ENCODE measurements around the gene EMC8. TPM values are rescaled to one million over a fixed set of nuclear protein-coding genes. Genes with fewer than 3 reads are reported as not detected.

The EMC8 gene
- total and polyA plus RNA-seq, 8 donors, result 1.8 to 38.8 (median 16.4) TPM

- no peaks in the 10 kb centered on the region for H3K27me3 ChIP-seq
- H3K4me3 ChIP-seq, result no peak overlapping the region
- DNase-seq, result no peak
- peaks cover 9 to 17% (median 12%) of the 10 kb centered on the region in 4 donors for H3K4me1 ChIP-seq
- no peaks in the 10 kb centered on the region for H3K9me3 ChIP-seq
- TF ChIP-seq POLR2AphosphoS5 (IDR thresholded peaks at IDR 0.05) (no peak), POLR2A (IDR thresholded peaks at IDR 0.05) (no peak), CTCF (IDR thresholded peaks at IDR 0.05) (no peak), EP300 (IDR thresholded peaks at IDR 0.05) (no peak)
- no peak overlapping the region for H3K27ac ChIP-seq
- intact Hi-C loops (cut with DNase I; ENCODE audit: low total_unique reads), result no loop called here
- 95 to 100% (median 97%) methylated on average over 2 of the region's 2 CpGs for WGBS, 5 donors
- peaks cover 35 to 78% (median 68%) of the 10 kb centered on the region in 4 donors for H3K36me3 ChIP-seq
Measured at GRCh38 chr16:85784813-85785212, 14.5 kb downstream of the EMC8 start.

GRCh38 chr16:85783441-85783840, 15.9 kb downstream of the EMC8 start:
- no peak for TF ChIP-seq CTCF (IDR thresholded peaks at IDR 0.05)
- DNase-seq, result no peak
- 90 to 97% (median 95%) methylated on average over 8 of the region's 8 CpGs for WGBS, 5 donors
- peak overlapping the region in 1 of 5 donors; percentile 61 for H3K27ac ChIP-seq
- intact Hi-C loops (cut with DNase I; ENCODE audit: low total_unique reads), result no loop called here
- H3K9me3 ChIP-seq, result no peaks in the 10 kb centered on the region
- peaks cover 9 to 17% (median 12%) of the 10 kb centered on the region in 4 donors for H3K4me1 ChIP-seq
- no peak overlapping the region for H3K4me3 ChIP-seq
- H3K27me3 ChIP-seq, result no peaks in the 10 kb centered on the region
- H3K36me3 ChIP-seq, result peaks cover 43 to 85% (median 76%) of the 10 kb centered on the region in 4 donors

- peak overlapping the region in 1 of 5 donors; percentile 61 for H3K27ac ChIP-seq
- H3K36me3 ChIP-seq, result peaks cover 44 to 85% (median 76%) of the 10 kb centered on the region in 4 donors
- WGBS, 5 donors, result 64 to 77% (median 70%) methylated on average over 6 of the region's 6 CpGs
- no peaks in the 10 kb centered on the region for H3K27me3 ChIP-seq
- H3K4me3 ChIP-seq, result no peak overlapping the region
- H3K9me3 ChIP-seq, result no peaks in the 10 kb centered on the region
- no peak for TF ChIP-seq CTCF (IDR thresholded peaks at IDR 0.05)
- TF ChIP-seq EP300 (IDR thresholded peaks at IDR 0.05), result no peak
- TF ChIP-seq POLR2AphosphoS5 (IDR thresholded peaks at IDR 0.05), result no peak
- TF ChIP-seq POLR2A (IDR thresholded peaks at IDR 0.05), result no peak
- DNase-seq, result no peak
- intact Hi-C loops (cut with DNase I; ENCODE audit: low total_unique reads), result no loop called here
- peaks cover 9 to 17% (median 12%) of the 10 kb centered on the region in 4 donors for H3K4me1 ChIP-seq
Measured at GRCh38 chr16:85782451-85782850, 16.9 kb downstream of the EMC8 start.

- peaks cover 40 to 85% (median 73%) of the 10 kb centered on the region in 4 donors for H3K36me3 ChIP-seq
Measured at GRCh38 chr16:85781695-85782370, 17.5 kb downstream of the EMC8 start.

GRCh38 chr16:85781156-85781555, 18.2 kb downstream of the EMC8 start:
- H3K27ac ChIP-seq, result no peak overlapping the region
- H3K4me3 ChIP-seq, result no peak overlapping the region
- 86 to 93% (median 88%) methylated on average over 8 to 10 of the region's 10 CpGs for WGBS, 5 donors
- H3K27me3 ChIP-seq, result no peaks in the 10 kb centered on the region
- H3K4me1 ChIP-seq, result peaks cover 9 to 17% (median 12%) of the 10 kb centered on the region in 4 donors
- no peak for DNase-seq
- TF ChIP-seq EP300 (IDR thresholded peaks at IDR 0.05) (no peak), CTCF (IDR thresholded peaks at IDR 0.05) (no peak), POLR2A (IDR thresholded peaks at IDR 0.05) (no peak), POLR2AphosphoS5 (IDR thresholded peaks at IDR 0.05) (no peak)
- H3K36me3 ChIP-seq, result peaks cover 36 to 81% (median 68%) of the 10 kb centered on the region in 4 donors
- H3K9me3 ChIP-seq, result no peaks in the 10 kb centered on the region
- intact Hi-C loops (cut with DNase I; ENCODE audit: low total_unique reads), result no loop called here

More at GRCh38 chr16:85781695-85782370, 17.5 kb downstream of the EMC8 start:
- DNase-seq, result peak; percentile 64 to 85
- Histone ChIP-seq H3K27me3 (no peaks in the 10 kb centered on the region), H3K27ac (peak overlapping the region in 2 of 5 donors; percentile 4 to 61), H3K9me3 (no peaks in the 10 kb centered on the region), H3K4me1 (peaks cover 9 to 17% (median 12%) of the 10 kb centered on the region in 4 donors), H3K4me3 (no peak overlapping the region)
- TF ChIP-seq POLR2AphosphoS5 (IDR thresholded peaks at IDR 0.05) (peak in 1 of 3 donors; percentile 4), POLR2A (IDR thresholded peaks at IDR 0.05) (no peak)
- 32 to 63% (median 42%) methylated on average over 14 to 16 of the region's 16 CpGs for WGBS, 5 donors
- intact Hi-C loops (cut with DNase I; ENCODE audit: low total_unique reads), result no loop called here

Data from stomach (tissue), 9 donors.